Skeletal muscle tissue (tissue), 4 donors: ENCODE data around the gene KRT84. TPM values are rescaled to one million over a fixed set of nuclear protein-coding genes. Genes with fewer than 3 reads are reported as not detected.
"Not testable (repeated sequence)": the region's sequence is repeated elsewhere in the genome, so short reads cannot be mapped to it uniquely, and the experiment has no call there.

Experiments used
- H3K27ac ChIP-seq: one replicate; pipeline ENCODE4 v1.7.0; 2013; ENCODE audit warnings: mild to moderate bottlenecking, low read depth, low read length, inconsistent platforms
- H3K27me3 ChIP-seq, 3 donors: one replicate each; pipeline ENCODE4 v1.7.0; 2013; ENCODE audit warnings: low read length in 3 of 3; ENCODE audit not compliant: control insufficient read depth in 3 of 3, insufficient read depth in 3 of 3
- H3K36me3 ChIP-seq, 3 donors: one replicate each; pipeline ENCODE4 v1.7.0; 2013; ENCODE audit warnings: low read length in 3 of 3; ENCODE audit not compliant: control insufficient read depth in 3 of 3, insufficient read depth in 3 of 3
- H3K4me1 ChIP-seq, 3 donors: one replicate each; pipeline ENCODE4 v1.7.0; 2013; ENCODE audit warnings: low read length in 3 of 3, mild to moderate bottlenecking in 3 of 3; ENCODE audit not compliant: control insufficient read depth in 3 of 3, insufficient read depth in 3 of 3
- H3K4me3 ChIP-seq, 3 donors: one replicate each; pipeline ENCODE4 v1.7.0; 2013; ENCODE audit warnings: low read length in 3 of 3
- H3K9ac ChIP-seq, 3 donors: one replicate each; pipeline ENCODE4 v1.7.0; 2013; ENCODE audit warnings: low read length in 3 of 3, mild to moderate bottlenecking in 3 of 3, moderate library complexity in 2 of 3, low read depth in 1 of 3
- H3K9me3 ChIP-seq, 3 donors: one replicate each; pipeline ENCODE4 v1.7.0; 2013; ENCODE audit warnings: low read length in 3 of 3; ENCODE audit not compliant: control insufficient read depth in 3 of 3
- total RNA-seq: library from RNA; depleted of rRNA; stranded (reverse); fragments of >200 nt; gene quantifications from one replicate; pipeline ENCODE4 v1.2.3, GENCODE V29; 2014
- donor health status: Osteomylitis.

The KRT84 gene
- total RNA-seq, 1 donor from 2014 or later: not detected

DNA sequence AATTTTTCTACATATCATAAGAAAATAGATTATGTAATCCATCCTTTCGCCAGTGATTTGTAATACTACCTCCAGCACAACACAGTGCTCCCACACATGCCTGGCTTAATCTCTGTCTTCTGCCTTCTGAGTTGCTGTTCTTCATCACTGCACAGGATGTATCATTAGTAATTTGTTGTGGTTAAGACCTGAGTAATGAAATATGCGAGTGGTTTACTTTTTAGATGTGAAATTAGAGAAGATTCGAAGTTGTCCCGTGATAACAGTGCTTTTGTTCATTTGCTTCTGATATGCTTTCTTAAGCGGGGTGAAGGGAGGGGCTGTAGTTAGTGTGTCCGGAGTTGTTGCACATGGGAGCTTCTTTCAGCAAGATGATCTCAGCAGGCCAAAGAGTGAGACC lies 36.3 kb downstream of the KRT84 start:
- Histone ChIP-seq H3K4me3 (no peak overlapping the region), H3K27me3 (peaks cover 0 to 9% (median 6%) of the 10 kb centered on the region in 3 donors), H3K9ac (no peak overlapping the region), H3K9me3 (peaks cover 0 to 4% (median 2%) of the 10 kb centered on the region in 3 donors), H3K36me3 (no peaks in the 10 kb centered on the region), H3K4me1 (no peaks in the 10 kb centered on the region), H3K27ac (no peak overlapping the region)

DNA sequence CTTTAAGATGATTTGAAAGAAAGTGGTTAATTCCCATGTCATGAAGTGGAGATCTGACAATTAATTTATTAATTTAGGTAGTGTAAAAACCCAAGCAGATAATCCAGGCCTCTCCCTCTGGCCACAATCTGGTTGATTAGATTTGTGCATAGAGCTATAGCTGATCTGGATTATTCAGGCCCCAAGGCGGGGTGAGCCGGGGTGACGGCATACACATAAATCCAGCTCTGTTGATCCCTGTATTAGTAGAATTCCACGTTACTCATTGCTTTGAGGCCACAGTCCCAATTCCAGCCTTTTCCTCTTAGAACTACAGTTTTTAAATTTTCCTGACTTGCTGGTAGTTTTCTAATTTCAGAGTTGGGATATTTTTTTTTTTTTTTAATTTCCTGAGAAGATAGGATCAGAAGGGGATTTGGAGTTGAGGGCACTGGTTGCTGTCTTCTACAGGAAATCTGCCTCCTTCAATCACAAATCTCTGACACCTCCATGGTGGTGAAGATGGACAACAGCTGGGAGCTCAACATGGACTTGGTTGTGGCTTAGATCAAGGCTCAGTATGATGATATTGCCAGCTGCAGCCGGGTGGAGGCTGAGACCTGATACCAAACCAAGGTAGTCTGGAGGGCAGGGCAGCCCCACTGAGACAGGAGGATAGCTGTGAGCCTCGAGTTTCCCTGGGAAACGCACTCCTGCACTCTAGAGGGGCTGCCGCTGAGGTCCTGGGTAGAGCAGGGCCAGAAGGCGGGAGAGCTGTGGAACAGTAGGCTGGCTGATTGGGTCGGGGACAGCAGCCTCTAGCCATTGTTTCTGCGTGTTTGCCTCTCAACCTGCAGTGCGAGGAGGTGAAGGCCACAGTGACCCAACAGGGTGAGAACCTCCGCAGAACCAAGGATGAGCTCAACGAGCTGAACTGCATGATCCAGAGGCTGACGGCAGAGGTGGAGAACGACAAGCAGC lies 37.6 kb downstream of the KRT84 start:
- H3K9ac ChIP-seq: no peak overlapping the region
- peaks cover 0 to 9% (median 5%) of the 10 kb centered on the region in 3 donors for H3K27me3 ChIP-seq
- no peak overlapping the region for H3K4me3 ChIP-seq
- no peak overlapping the region for H3K27ac ChIP-seq
- no peaks in the 10 kb centered on the region for H3K36me3 ChIP-seq
- no peaks in the 10 kb centered on the region for H3K4me1 ChIP-seq
- H3K9me3 ChIP-seq: peaks cover 8 to 15% (median 14%) of the 10 kb centered on the region in 3 donors

DNA sequence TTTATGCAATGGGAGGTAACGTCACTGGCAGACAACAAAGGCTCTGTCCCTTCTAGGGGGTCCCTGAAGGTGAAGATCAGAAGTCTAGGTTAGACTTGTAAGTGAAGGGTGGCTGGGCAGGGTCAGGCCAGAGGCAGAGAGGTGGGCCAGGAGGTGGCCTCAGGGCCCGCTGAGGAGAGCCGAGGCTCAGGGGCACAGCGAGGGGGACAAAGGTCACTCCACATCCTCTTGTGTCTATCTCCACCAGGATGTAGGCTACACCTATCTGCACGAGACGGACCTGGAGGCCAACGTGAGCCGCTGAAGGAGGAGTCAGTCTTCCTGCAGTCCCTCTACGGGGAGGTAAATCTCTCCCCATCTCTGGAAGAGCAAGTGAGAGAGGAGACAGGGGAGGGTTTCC lies 38.4 kb downstream of the KRT84 start:
- Histone ChIP-seq H3K9ac (no peak overlapping the region), H3K27ac (no peak overlapping the region), H3K27me3 (peaks cover 0 to 11% (median 5%) of the 10 kb centered on the region in 3 donors)

DNA sequence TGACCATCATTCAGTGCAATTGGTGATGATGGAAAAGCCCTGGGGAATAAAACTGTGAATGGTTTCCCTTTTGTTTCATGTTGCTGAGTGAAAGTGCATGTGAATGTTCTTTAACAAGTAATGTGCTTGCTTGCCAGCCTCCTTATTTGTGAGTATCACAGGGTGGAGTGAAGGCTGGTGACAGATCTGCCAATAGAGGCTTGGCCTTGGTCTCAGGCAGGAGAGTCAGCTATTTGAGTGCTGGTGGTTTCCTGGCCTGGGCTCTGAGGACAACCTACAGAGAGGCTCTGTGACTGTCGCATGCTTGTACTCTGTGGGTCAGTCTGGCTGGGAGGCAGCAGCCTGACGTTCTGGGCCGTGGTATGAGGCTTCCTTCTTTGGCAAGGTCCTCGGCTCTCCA lies 38.9 kb downstream of the KRT84 start:
- no peaks in the 10 kb centered on the region for H3K4me1 ChIP-seq
- H3K9ac ChIP-seq: no peak overlapping the region
- H3K4me3 ChIP-seq: no peak overlapping the region
- no peaks in the 10 kb centered on the region for H3K36me3 ChIP-seq
- peaks cover 0 to 13% (median 5%) of the 10 kb centered on the region in 3 donors for H3K27me3 ChIP-seq
- peaks cover 11 to 17% (median 16%) of the 10 kb centered on the region in 3 donors for H3K9me3 ChIP-seq
- no peak overlapping the region for H3K27ac ChIP-seq

More for the DNA sequence above, 38.4 kb downstream of the KRT84 start:
- peaks cover 11 to 17% (median 16%) of the 10 kb centered on the region in 3 donors for H3K9me3 ChIP-seq
- H3K4me3 ChIP-seq: no peak overlapping the region
- H3K36me3 ChIP-seq: no peaks in the 10 kb centered on the region
- H3K4me1 ChIP-seq: no peaks in the 10 kb centered on the region

DNA sequence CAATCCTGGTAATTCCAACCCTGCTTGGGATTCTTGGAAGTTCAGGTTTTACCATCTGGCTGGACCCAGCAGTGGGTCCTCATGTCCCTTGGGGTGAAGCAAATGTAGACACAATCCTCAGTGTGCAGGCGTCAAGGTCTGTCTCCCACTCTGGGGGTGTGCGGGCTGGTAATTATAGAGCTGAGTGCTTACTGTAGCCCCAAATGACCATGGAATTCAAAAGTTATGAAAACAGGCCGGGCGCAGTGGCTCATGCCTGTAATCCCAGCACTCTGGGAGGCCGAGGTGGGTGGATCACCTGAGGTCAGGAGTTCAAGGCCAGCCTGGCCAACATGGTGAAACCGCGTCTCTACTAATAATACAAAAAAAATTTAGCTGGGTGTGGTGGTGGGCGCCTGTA lies 40.4 kb downstream of the KRT84 start:
- H3K36me3 ChIP-seq: not testable (repeated sequence)

DNA sequence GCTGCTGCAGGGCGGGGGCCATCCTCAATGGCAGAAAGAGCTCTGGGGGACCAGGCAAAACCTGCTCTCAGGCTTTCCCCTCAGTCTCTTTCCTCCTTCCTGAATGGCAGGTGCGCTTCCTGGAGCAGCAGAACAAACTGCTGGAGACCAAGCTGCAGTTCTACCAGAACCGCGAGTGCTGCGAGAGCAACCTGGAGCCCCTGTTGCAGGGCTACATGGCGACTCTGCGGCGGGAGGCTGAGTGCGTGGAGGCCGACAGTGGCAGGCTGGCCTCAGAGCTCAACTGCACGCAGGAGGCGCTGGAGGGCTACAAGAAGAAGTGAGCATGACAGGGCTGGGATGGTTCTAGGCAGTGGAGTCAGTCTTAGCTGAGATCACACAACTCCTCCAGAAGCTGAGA lies 41.3 kb downstream of the KRT84 start:
- no peaks in the 10 kb centered on the region for H3K36me3 ChIP-seq
- no peak overlapping the region for H3K4me3 ChIP-seq
- no peak overlapping the region for H3K9ac ChIP-seq
- no peaks in the 10 kb centered on the region for H3K4me1 ChIP-seq
- peaks cover 11 to 19% (median 16%) of the 10 kb centered on the region in 3 donors for H3K9me3 ChIP-seq
- no peak overlapping the region for H3K27ac ChIP-seq
- H3K27me3 ChIP-seq: peaks cover 0 to 10% (median 7%) of the 10 kb centered on the region in 3 donors

More for the DNA sequence above, 40.4 kb downstream of the KRT84 start:
- H3K27ac ChIP-seq, H3K9ac ChIP-seq, H3K4me3 ChIP-seq, H3K4me1 ChIP-seq: not testable (repeated sequence)
- Histone ChIP-seq H3K27me3 (peaks cover 0 to 12% (median 5%) of the 10 kb centered on the region in 3 donors), H3K9me3 (peaks cover 11 to 19% (median 16%) of the 10 kb centered on the region in 3 donors)

DNA sequence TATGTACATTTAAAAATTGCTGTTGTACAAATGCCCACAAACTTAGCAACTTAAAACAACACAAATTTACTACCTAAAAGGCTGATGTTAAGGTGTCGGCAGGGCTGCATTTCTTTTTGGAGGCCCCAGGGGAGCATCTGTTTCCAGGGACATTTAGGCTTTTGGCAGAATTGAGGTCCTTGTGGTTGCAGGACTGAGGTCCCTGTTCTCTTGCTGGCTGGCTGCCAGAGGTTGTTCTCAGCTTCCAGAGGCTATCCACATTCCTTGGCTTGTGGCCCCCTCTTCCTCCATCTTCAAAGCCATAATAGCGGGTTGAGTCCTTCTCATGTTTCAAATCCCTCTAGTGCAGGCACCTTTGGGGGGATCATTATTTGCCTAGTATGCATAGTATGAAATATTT lies 41.9 kb downstream of the KRT84 start:
- Histone ChIP-seq H3K9me3 (peaks cover 11 to 19% (median 16%) of the 10 kb centered on the region in 3 donors), H3K9ac (no peak overlapping the region), H3K4me1 (no peaks in the 10 kb centered on the region), H3K4me3 (no peak overlapping the region), H3K27me3 (peaks cover under 1 to 10% (median 9%) of the 10 kb centered on the region in 3 donors), H3K27ac (no peak overlapping the region), H3K36me3 (no peaks in the 10 kb centered on the region)

DNA sequence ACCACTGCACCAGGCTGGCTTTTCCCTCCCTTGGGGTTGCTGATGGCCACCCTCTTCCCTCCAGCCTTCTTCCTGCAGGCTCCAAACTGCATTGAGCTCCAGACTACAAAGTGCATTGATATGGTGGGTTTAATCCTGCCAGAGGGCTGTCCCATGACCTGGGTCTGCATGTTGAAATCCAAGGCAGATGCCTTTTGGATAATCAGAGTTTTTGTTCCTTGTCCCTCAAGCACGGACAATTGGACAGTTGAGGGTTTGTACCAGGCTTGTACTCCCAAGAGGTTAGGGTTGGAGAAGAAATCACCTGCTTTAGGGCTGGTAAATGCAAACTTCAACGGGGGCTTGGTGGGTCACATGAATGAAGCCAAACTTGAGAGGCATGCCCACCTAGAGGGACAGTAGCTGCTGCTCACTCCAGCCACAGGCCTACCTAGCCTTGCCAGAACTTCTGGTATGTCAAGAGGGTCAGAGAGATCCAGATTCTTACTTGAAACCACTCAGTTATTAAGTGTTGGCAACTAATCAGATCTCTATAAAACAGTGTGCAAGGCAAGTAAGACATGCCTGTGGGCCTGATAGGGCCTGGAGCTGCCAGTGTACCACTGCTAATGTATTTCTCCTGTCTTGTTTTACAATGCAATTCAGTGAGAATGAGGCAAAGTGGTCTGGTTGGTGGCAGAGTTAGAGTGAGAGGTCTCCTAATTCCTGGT lies 42.5 kb downstream of the KRT84 start:
- Histone ChIP-seq H3K9ac (no peak overlapping the region), H3K27ac (no peak overlapping the region), H3K36me3 (no peaks in the 10 kb centered on the region)

DNA sequence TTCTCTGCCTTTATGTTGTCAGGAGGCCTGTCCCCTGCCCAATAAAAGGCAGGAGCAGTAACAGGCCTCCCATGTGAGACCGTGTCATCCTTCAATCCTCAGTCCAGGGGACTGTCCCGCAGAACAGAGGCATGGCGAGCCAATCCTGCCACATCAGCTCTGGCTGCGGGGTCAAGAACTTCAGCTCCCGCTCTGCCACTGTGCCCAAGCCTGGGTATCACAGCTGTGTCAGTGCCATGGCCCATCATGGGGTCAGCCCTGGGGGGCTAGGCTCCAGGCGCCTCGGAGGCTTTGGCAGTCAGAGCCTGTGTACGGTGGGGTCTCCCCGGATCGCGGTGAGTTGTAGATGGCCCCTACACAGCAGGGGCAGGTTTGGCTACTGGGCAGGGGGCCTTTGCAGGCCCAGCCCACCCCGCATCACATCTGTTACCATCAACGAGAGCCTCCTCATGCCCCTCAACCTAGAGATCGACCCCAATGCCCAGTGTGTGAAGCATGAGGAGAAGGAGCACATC lies 44.3 kb downstream of the KRT84 start:
- Histone ChIP-seq H3K27me3 (peaks cover 7 to 10% (median 9%) of the 10 kb centered on the region in 3 donors), H3K4me3 (no peak overlapping the region), H3K36me3 (no peaks in the 10 kb centered on the region), H3K27ac (no peak overlapping the region), H3K9me3 (peaks cover 11 to 19% (median 16%) of the 10 kb centered on the region in 3 donors), H3K4me1 (no peaks in the 10 kb centered on the region), H3K9ac (no peak overlapping the region)

More for the DNA sequence above, 42.5 kb downstream of the KRT84 start:
- peaks cover 7 to 10% (median 9%) of the 10 kb centered on the region in 3 donors for H3K27me3 ChIP-seq
- H3K4me3 ChIP-seq: no peak overlapping the region
- H3K4me1 ChIP-seq: no peaks in the 10 kb centered on the region
- H3K9me3 ChIP-seq: peaks cover 11 to 19% (median 16%) of the 10 kb centered on the region in 3 donors
